HepG2 (cell line): ENCODE data around the gene TMEM183A. TPM values are rescaled to one million over a fixed set of nuclear protein-coding genes. Genes with fewer than 3 reads are reported as not detected.
A peak's percentile ranks its signal among the peaks of the same experiment; 100 is the strongest.

ENCODE experiments used
- BHLHE40 ChIP-seq: IDR thresholded peaks from 2 replicates; pipeline ENCODE4 v1.6.1; 2011; ENCODE audit warnings: low read length, improper control_type of control experiment
- HOXA3 ChIP-seq: sonication (generic); formaldehyde crosslinking; IDR thresholded peaks from 2 replicates; pipeline ENCODE4 v1.5.0; 2020; ENCODE audit warnings: missing genetic modification reagents
- KAT7 ChIP-seq: IDR thresholded peaks from 2 replicates; pipeline ENCODE4 v1.6.1; 2018; ENCODE audit warnings: borderline replicate concordance, missing compliant biosample characterization
- LBX2 ChIP-seq: sonication (generic); formaldehyde crosslinking; IDR thresholded peaks from 2 replicates; pipeline ENCODE4 v1.5.0; 2020; ENCODE audit warnings: missing genetic modification reagents, mild to moderate bottlenecking, borderline replicate concordance
- MYC ChIP-seq: sonication (generic); formaldehyde crosslinking; IDR thresholded peaks from 2 replicates; pipeline ENCODE4 v1.9.0; 2021; ENCODE audit warnings: missing genetic modification reagents, borderline replicate concordance
- PRPF4 ChIP-seq: fragments of 200-400 bp; formaldehyde crosslinking; IDR thresholded peaks from 2 replicates; pipeline ENCODE4 v1.6.1; 2016; ENCODE audit warnings: low read length, low read depth; ENCODE audit not compliant: poor library complexity, severe bottlenecking
- ZMYM2 ChIP-seq: sonication (generic); formaldehyde crosslinking; IDR thresholded peaks from 2 replicates; pipeline ENCODE4 v1.8.0; 2022; ENCODE audit warnings: mild to moderate bottlenecking, missing genetic modification reagents
- ZMYM4 ChIP-seq: sonication (generic); formaldehyde crosslinking; IDR thresholded peaks from 2 replicates; pipeline ENCODE4 v1.8.1; 2023; ENCODE audit warnings: mild to moderate bottlenecking, missing genetic modification reagents
- ZNF232 ChIP-seq: sonication (generic); formaldehyde crosslinking; IDR thresholded peaks from 2 replicates; pipeline ENCODE4 v1.4.0; 2020; ENCODE audit warnings: missing genetic modification reagents, borderline replicate concordance
- ZNF451 ChIP-seq: sonication (generic); formaldehyde crosslinking; IDR thresholded peaks from 2 replicates; pipeline ENCODE4 v1.5.0; 2020; ENCODE audit warnings: mild to moderate bottlenecking, missing genetic modification reagents
- ZNF619 ChIP-seq: sonication (generic); formaldehyde crosslinking; IDR thresholded peaks from 2 replicates; pipeline ENCODE4 v1.4.0; 2020; ENCODE audit warnings: mild to moderate bottlenecking, missing genetic modification reagents
- ZNF639 ChIP-seq: conservative IDR thresholded peaks from 2 replicates; pipeline ENCODE4 v1.6.1; 2018; ENCODE audit warnings: missing genetic modification reagents
- ZNF781 ChIP-seq: sonication (generic); formaldehyde crosslinking; IDR thresholded peaks from 2 replicates; pipeline ENCODE4 v1.5.1; 2020; ENCODE audit warnings: borderline replicate concordance, mild to moderate bottlenecking, missing genetic modification reagents; ENCODE audit errors: not compliant biosample characterization
- ZNF83 ChIP-seq: sonication (generic); formaldehyde crosslinking; IDR thresholded peaks from 2 replicates; pipeline ENCODE4 v1.4.0; 2020; ENCODE audit warnings: missing genetic modification reagents, mild to moderate bottlenecking, borderline replicate concordance
- polyA plus RNA-seq, 8 experiments: library from polyadenylated mRNA; depleted of rRNA in 3 of 8; stranded (reverse) in 7 of 8; unstranded in 1 of 8; fragments of >200 nt; fragmentation: Illumina TruSeq in 4 of 8; extraction: Trizol in 4 of 8; gene quantifications; 2 replicates each; pipeline versions ENCODE4 v1.2.1 to v1.2.3, GENCODE V29; 2011 to 2016; ENCODE audit warnings: low read depth in 4 of 8, missing spikeins in 1 of 8, mixed read lengths in 1 of 8; ENCODE audit not compliant: insufficient read depth in 1 of 8
- total RNA-seq, 5 experiments: library from RNA; depleted of rRNA; stranded (reverse); fragments of >200 nt; fragmentation: Illumina TruSeq; extraction: Trizol; gene quantifications; 2 replicates each; pipeline ENCODE4 v1.2.3, GENCODE V29; 2016; ENCODE audit warnings: low read depth in 1 of 5
- TF ChIP-seq, protein P1 (sequence below), 2 experiments: sonication (generic) in 1 of 2; formaldehyde crosslinking in 1 of 2; IDR thresholded peaks; 2 replicates each; pipeline versions ENCODE4 v1.6.1 to v1.9.0; 2014 to 2022; ENCODE audit warnings: antibody characterized with exemption in 1 of 2, borderline replicate concordance in 1 of 2, inconsistent platforms in 1 of 2, low read depth in 1 of 2, missing genetic modification reagents in 1 of 2
- TF ChIP-seq, protein P2 (sequence below): sonication (generic); formaldehyde crosslinking; IDR thresholded peaks from 2 replicates; pipeline ENCODE4 v1.5.1; 2020; ENCODE audit warnings: missing genetic modification reagents, mild to moderate bottlenecking, borderline replicate concordance
- TF ChIP-seq, protein P3 (sequence below): IDR thresholded peaks from 2 replicates; pipeline ENCODE4 v1.6.1; 2016; ENCODE audit warnings: missing compliant biosample characterization, missing genetic modification reagents, borderline replicate concordance

TMEM183A gene
- total and polyA plus RNA-seq, 2 of the 13 experiments (the other 11 are each of a cell fraction or from before 2014, with no cell fraction given): 59.7 to 82.0 TPM

DNA sequence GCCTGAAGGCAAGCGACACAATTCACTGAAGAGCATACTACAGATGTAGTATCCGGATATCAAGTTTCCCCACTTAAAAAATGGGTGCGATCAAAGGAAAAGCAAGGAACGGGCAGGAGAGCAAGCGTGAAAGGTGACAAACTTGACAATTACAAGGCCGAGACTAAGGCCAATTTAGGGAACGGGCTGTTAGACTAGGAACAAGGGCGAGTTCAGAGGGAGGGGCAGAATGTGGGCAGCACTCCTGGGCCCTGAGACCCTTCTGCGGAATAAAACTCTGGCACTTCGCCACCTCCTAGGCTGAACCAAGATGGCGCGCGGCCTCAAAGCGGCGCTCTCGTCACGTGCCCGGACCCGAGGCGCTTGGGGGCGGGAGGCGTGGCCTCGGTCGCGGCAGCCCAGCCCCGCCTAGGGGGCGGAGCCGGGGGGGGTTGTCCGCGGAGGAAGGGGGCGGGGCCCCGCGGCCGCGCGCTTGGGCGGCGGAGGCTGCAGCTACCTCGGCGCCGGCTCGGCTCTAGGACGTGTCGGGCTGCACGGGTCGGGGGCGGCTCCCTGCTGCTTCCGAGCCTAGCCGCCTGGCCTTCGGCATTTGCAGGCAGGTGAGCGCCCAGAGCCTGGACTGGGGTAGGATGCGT, 19.0 kb downstream of the TMEM183A start, which contains the start of gene PPFIA4 (continued):
- TF ChIP-seq, protein P1, sequence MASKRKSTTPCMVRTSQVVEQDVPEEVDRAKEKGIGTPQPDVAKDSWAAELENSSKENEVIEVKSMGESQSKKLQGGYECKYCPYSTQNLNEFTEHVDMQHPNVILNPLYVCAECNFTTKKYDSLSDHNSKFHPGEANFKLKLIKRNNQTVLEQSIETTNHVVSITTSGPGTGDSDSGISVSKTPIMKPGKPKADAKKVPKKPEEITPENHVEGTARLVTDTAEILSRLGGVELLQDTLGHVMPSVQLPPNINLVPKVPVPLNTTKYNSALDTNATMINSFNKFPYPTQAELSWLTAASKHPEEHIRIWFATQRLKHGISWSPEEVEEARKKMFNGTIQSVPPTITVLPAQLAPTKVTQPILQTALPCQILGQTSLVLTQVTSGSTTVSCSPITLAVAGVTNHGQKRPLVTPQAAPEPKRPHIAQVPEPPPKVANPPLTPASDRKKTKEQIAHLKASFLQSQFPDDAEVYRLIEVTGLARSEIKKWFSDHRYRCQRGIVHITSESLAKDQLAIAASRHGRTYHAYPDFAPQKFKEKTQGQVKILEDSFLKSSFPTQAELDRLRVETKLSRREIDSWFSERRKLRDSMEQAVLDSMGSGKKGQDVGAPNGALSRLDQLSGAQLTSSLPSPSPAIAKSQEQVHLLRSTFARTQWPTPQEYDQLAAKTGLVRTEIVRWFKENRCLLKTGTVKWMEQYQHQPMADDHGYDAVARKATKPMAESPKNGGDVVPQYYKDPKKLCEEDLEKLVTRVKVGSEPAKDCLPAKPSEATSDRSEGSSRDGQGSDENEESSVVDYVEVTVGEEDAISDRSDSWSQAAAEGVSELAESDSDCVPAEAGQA (IDR thresholded peaks at IDR 0.05; ENCODE audit: low read depth): peak; percentile 51; the same call in 1 of the 2 replicates
- TF ChIP-seq, protein P1 (CRISPR knock-in tag; IDR thresholded peaks at IDR 0.05; ENCODE audit: borderline replicate concordance): no peak
- TF ChIP-seq ZNF451 (CRISPR knock-in tag): no peak
- peak; percentile 21; the same call in 1 of the 2 replicates for TF ChIP-seq MYC
- TF ChIP-seq ZNF83 (CRISPR knock-in tag): no peak
- TF ChIP-seq ZNF232 (CRISPR knock-in tag): 0 out of 2 replicates have a peak, but pooled peaks have one; percentile 50
- TF ChIP-seq ZNF781 (CRISPR knock-in tag): no peak
- no peak for TF ChIP-seq ZNF639 (CRISPR knock-in tag)
- TF ChIP-seq ZMYM4: peak; percentile 94
- TF ChIP-seq HOXA3 (CRISPR knock-in tag): peak; percentile 76
- TF ChIP-seq ZNF619 (CRISPR knock-in tag): peak; percentile 32; the same call in 1 of the 2 replicates
- no peak for TF ChIP-seq KAT7 (CRISPR knock-in tag)
- no peak for TF ChIP-seq PRPF4
- no peak for TF ChIP-seq ZMYM2 (CRISPR knock-in tag)
- peak; percentile 85 for TF ChIP-seq BHLHE40
- no peak for TF ChIP-seq LBX2 (CRISPR knock-in tag)
- TF ChIP-seq, protein P2, sequence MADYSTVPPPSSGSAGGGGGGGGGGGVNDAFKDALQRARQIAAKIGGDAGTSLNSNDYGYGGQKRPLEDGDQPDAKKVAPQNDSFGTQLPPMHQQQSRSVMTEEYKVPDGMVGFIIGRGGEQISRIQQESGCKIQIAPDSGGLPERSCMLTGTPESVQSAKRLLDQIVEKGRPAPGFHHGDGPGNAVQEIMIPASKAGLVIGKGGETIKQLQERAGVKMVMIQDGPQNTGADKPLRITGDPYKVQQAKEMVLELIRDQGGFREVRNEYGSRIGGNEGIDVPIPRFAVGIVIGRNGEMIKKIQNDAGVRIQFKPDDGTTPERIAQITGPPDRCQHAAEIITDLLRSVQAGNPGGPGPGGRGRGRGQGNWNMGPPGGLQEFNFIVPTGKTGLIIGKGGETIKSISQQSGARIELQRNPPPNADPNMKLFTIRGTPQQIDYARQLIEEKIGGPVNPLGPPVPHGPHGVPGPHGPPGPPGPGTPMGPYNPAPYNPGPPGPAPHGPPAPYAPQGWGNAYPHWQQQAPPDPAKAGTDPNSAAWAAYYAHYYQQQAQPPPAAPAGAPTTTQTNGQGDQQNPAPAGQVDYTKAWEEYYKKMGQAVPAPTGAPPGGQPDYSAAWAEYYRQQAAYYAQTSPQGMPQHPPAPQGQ: no peak
- TF ChIP-seq, protein P3, sequence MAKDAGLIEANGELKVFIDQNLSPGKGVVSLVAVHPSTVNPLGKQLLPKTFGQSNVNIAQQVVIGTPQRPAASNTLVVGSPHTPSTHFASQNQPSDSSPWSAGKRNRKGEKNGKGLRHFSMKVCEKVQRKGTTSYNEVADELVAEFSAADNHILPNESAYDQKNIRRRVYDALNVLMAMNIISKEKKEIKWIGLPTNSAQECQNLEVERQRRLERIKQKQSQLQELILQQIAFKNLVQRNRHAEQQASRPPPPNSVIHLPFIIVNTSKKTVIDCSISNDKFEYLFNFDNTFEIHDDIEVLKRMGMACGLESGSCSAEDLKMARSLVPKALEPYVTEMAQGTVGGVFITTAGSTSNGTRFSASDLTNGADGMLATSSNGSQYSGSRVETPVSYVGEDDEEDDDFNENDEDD (CRISPR knock-in tag): peak; percentile 41; the same call in 1 of the 2 replicates
